Liver (tissue), 9 donors: Measurements from ENCODE around the gene TAF5L. TPM values are rescaled to one million over a fixed set of nuclear protein-coding genes. Genes with fewer than 3 reads are reported as not detected.

ENCODE experiments used
- DNase-seq: peaks from one replicate; pipeline ENCODE4 v3.0.0-alpha.2; 2017; ENCODE audit warnings: low spot score
- H3K27ac ChIP-seq, 2 donors: one replicate each; pipeline ENCODE4 v1.7.0; 2013; ENCODE audit warnings: inconsistent platforms in 2 of 2, low read length in 2 of 2, control low read depth in 1 of 2, low read depth in 1 of 2, mild to moderate bottlenecking in 1 of 2
- H3K27me3 ChIP-seq, 4 donors: one replicate each; pipeline versions ENCODE4 v1.6.1 to v1.7.0; 2013; ENCODE audit warnings: low read length in 3 of 4, inconsistent platforms in 1 of 4, mild to moderate bottlenecking in 1 of 4, moderate library complexity in 1 of 4; ENCODE audit not compliant: control insufficient read depth in 4 of 4, insufficient read depth in 4 of 4
- H3K36me3 ChIP-seq, 4 donors: one replicate each; pipeline versions ENCODE4 v1.6.1 to v1.7.0; 2013; ENCODE audit warnings: low read length in 3 of 4, mild to moderate bottlenecking in 3 of 4, low read depth in 1 of 4, moderate library complexity in 1 of 4; ENCODE audit not compliant: control insufficient read depth in 4 of 4, insufficient read depth in 3 of 4
- H3K4me1 ChIP-seq, 4 donors: one replicate each; pipeline versions ENCODE4 v1.6.1 to v1.7.0; 2013; ENCODE audit warnings: low read length in 3 of 4, mild to moderate bottlenecking in 3 of 4, moderate library complexity in 1 of 4; ENCODE audit not compliant: control insufficient read depth in 4 of 4, insufficient read depth in 4 of 4
- H3K4me3 ChIP-seq, 3 donors: one replicate each; pipeline versions ENCODE4 v1.6.1 to v1.7.0; 2013; ENCODE audit warnings: low read length in 3 of 3, control low read depth in 1 of 3, low read depth in 1 of 3, mild to moderate bottlenecking in 1 of 3
- H3K9ac ChIP-seq, 2 donors: one replicate each; pipeline ENCODE4 v1.7.0; 2013; ENCODE audit warnings: low read length in 2 of 2, mild to moderate bottlenecking in 2 of 2, moderate library complexity in 2 of 2, control low read depth in 1 of 2, low read depth in 1 of 2
- H3K9me3 ChIP-seq, 4 donors: one replicate each; pipeline versions ENCODE4 v1.6.1 to v1.7.0; 2013; ENCODE audit warnings: low read length in 3 of 4; ENCODE audit not compliant: control insufficient read depth in 4 of 4
- CTCF ChIP-seq: fragments of 150-350 bp; IDR thresholded peaks from 2 replicates; pipeline ENCODE4 v1.5.1; 2017; ENCODE audit warnings: improper control_type of control experiment, low read depth, low read length; ENCODE audit not compliant: missing input control
- FOXA2 ChIP-seq: IDR thresholded peaks from 2 replicates; pipeline ENCODE4 v1.6.1; 2016; ENCODE audit warnings: antibody characterized with exemption
- HNF4A ChIP-seq, 2 donors: conservative IDR thresholded peaks; 2 replicates each; pipeline ENCODE4 v1.6.1; 2016; ENCODE audit warnings: antibody characterized with exemption in 2 of 2, mild to moderate bottlenecking in 2 of 2
- HNF4G ChIP-seq: IDR thresholded peaks from 2 replicates; pipeline ENCODE4 v1.6.1; 2016; ENCODE audit warnings: antibody characterized with exemption
- JUND ChIP-seq, 2 donors: IDR thresholded peaks; 2 replicates each; pipeline ENCODE4 v1.6.1; 2016; ENCODE audit warnings: antibody characterized with exemption in 2 of 2
- RXRA ChIP-seq, 2 donors: IDR thresholded peaks; 2 replicates each; pipeline ENCODE4 v1.6.1; 2017 to 2018; ENCODE audit warnings: antibody characterized with exemption in 2 of 2, mild to moderate bottlenecking in 1 of 2
- SP1 ChIP-seq: IDR thresholded peaks from 2 replicates; pipeline ENCODE4 v1.6.1; 2018; ENCODE audit warnings: antibody characterized with exemption, mild to moderate bottlenecking
- YY1 ChIP-seq: IDR thresholded peaks from 2 replicates; pipeline ENCODE4 v1.6.1; 2016; ENCODE audit warnings: antibody characterized with exemption, mild to moderate bottlenecking
- ZBTB33 ChIP-seq: IDR thresholded peaks from 2 replicates; pipeline ENCODE4 v1.6.1; 2016; ENCODE audit warnings: antibody characterized with exemption
- WGBS: extraction: QIAGEN DNeasy Blood & Tissue Kit; methylation state at CpG from one replicate; pipeline ENCODE4 v1.1.7; 2013; 5-methylcytosine and 5-hydroxymethylcytosine counted together
- polyA plus RNA-seq, 2 donors: library from polyadenylated mRNA; stranded (reverse) in 1 of 2; unstranded in 1 of 2; fragments of 200-250 nt in 1 of 2; fragments of >200 nt in 1 of 2; fragmentation: Nextera tagmentation in 1 of 2; extraction: Ambion mirVana in 1 of 2; gene quantifications; one replicate each; pipeline versions ENCODE4 v1.2.1 to v1.2.3, GENCODE V29; 2013 to 2015
- total RNA-seq, 2 donors: library from RNA; depleted of rRNA; stranded (reverse); fragments of >200 nt; gene quantifications; one replicate each; pipeline ENCODE4 v1.2.3, GENCODE V29; 2014
- TF ChIP-seq, protein P1 (sequence below): IDR thresholded peaks from 2 replicates; pipeline ENCODE4 v1.6.1; 2016; ENCODE audit warnings: antibody characterized with exemption
- TF ChIP-seq, protein P2 (sequence below): IDR thresholded peaks from 2 replicates; pipeline ENCODE4 v1.6.1; 2016; ENCODE audit warnings: antibody characterized with exemption, mild to moderate bottlenecking
- donor health status: healthy.
- donor health status: healthy.
- donor health status: healthy.
- donor health status: healthy.
- donor health status: healthy.

The TAF5L gene
- total and polyA plus RNA-seq, 4 donors = 1.8 to 16.2 (median 10.4) TPM

GRCh38 chr1:229557200-229557850 lies 68.6 kb downstream of the TAF5L start:
- TF ChIP-seq JUND (IDR thresholded peaks at IDR 0.05) (no peak), YY1 (no peak), FOXA2 (no peak), RXRA (IDR thresholded peaks at IDR 0.05) (no peak), HNF4A (conservative IDR thresholded peaks at IDR 0.05) (no peak)
- TF ChIP-seq, protein P1, sequence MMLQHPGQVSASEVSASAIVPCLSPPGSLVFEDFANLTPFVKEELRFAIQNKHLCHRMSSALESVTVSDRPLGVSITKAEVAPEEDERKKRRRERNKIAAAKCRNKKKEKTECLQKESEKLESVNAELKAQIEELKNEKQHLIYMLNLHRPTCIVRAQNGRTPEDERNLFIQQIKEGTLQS = no peak
- Histone ChIP-seq H3K36me3 (no peaks in the 10 kb centered on the region), H3K27me3 (no peaks in the 10 kb centered on the region), H3K4me3 (peak overlapping the region; percentile 44 to 90 (median 89)), H3K4me1 (peaks cover 4 to 29% (median 13%) of the 10 kb centered on the region in 4 donors), H3K9ac (peak overlapping the region; percentile 75 to 85), H3K27ac (peak overlapping the region; percentile 54 to 70), H3K9me3 (no peaks in the 10 kb centered on the region)
- DNase-seq = no peak
- WGBS = 32% methylated on average over 5 of the region's 5 CpGs

DNA sequence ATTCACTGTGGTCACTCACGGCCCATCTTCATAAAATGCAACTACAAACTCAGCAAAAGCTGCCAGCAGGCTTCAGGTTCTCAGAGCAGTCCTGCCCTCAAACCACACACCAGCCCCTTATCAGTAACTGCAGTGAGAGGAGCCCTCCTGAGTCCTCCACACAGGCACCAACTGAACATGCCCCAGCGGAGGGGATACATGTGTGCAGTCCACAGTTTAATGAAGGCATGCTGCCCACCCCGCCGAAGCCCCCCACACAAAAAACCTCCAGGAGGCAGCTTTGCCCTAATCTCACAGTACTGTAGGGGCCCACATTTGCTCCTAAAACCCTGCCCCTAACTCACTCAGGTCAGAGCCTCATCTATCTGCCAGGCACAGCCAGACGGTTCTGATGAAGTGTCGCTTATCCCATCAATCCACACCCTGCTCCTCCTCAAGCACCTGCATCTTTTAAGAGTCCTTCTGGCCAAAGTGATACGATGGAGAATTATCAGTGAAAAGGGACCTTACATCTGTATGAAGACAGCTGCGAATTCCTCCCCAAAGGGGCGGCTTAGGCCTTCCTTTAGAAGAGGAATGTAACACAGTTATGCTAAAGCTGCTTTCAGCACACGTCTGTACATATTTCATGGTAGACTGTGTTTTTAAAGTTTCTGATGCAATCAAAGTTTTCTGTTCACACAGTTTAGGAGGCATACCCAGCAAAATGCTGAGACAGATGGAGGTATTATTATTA lies 70.9 kb downstream of the TAF5L start:
- WGBS = 92% methylated on average over 10 of the region's 10 CpGs
- peaks cover 8 to 41% (median 19%) of the 10 kb centered on the region in 4 donors for H3K4me1 ChIP-seq
- no peaks in the 10 kb centered on the region for H3K27me3 ChIP-seq
- no peaks in the 10 kb centered on the region for H3K9me3 ChIP-seq
- no peak overlapping the region for H3K9ac ChIP-seq
- H3K27ac ChIP-seq = no peak overlapping the region
- H3K36me3 ChIP-seq = no peaks in the 10 kb centered on the region
- DNase-seq = peak; percentile 77
- no peak overlapping the region for H3K4me3 ChIP-seq
- TF ChIP-seq, protein P2, sequence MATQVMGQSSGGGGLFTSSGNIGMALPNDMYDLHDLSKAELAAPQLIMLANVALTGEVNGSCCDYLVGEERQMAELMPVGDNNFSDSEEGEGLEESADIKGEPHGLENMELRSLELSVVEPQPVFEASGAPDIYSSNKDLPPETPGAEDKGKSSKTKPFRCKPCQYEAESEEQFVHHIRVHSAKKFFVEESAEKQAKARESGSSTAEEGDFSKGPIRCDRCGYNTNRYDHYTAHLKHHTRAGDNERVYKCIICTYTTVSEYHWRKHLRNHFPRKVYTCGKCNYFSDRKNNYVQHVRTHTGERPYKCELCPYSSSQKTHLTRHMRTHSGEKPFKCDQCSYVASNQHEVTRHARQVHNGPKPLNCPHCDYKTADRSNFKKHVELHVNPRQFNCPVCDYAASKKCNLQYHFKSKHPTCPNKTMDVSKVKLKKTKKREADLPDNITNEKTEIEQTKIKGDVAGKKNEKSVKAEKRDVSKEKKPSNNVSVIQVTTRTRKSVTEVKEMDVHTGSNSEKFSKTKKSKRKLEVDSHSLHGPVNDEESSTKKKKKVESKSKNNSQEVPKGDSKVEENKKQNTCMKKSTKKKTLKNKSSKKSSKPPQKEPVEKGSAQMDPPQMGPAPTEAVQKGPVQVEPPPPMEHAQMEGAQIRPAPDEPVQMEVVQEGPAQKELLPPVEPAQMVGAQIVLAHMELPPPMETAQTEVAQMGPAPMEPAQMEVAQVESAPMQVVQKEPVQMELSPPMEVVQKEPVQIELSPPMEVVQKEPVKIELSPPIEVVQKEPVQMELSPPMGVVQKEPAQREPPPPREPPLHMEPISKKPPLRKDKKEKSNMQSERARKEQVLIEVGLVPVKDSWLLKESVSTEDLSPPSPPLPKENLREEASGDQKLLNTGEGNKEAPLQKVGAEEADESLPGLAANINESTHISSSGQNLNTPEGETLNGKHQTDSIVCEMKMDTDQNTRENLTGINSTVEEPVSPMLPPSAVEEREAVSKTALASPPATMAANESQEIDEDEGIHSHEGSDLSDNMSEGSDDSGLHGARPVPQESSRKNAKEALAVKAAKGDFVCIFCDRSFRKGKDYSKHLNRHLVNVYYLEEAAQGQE = no peak
- TF ChIP-seq SP1 (no peak), CTCF (no peak), HNF4G (no peak), ZBTB33 (no peak), HNF4A (conservative IDR thresholded peaks at IDR 0.05) (no peak)
